Ecto neural progenitor cell (in vitro differentiated cells): ENCODE data around the gene WARS2.

Experiments
- DNase-seq: peaks from one replicate; pipeline ENCODE4 v3.0.0-alpha.2; 2018; ENCODE audit warnings: low spot score

The WARS2 gene

GRCh38 chr1:119026956-119027355 lies 113.5 kb downstream of the WARS2 start:
- DNase-seq, result no peak

DNA sequence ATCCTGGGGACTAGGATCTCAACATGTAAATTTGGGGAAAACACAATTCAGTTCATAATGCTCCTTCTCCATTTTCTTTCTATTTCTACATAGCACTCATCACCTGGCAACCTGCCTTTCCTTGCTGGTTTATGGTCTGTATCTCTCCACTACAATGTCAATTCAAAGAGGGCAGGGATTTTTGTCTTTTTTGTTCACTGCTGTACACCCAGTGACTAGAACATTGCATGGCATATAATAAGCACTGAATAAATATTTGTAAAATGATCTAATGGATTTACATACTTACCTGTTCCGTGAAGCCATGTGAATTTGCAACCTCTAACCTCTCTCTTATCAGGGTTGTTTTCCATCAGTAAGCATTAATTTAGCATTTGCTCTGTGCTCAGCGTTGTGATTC lies 124.9 kb downstream of the WARS2 start:
- DNase-seq, result no peak

- no peak for DNase-seq
Observed at GRCh38 chr1:119012383-119012782, 128.1 kb downstream of the WARS2 start.

DNA sequence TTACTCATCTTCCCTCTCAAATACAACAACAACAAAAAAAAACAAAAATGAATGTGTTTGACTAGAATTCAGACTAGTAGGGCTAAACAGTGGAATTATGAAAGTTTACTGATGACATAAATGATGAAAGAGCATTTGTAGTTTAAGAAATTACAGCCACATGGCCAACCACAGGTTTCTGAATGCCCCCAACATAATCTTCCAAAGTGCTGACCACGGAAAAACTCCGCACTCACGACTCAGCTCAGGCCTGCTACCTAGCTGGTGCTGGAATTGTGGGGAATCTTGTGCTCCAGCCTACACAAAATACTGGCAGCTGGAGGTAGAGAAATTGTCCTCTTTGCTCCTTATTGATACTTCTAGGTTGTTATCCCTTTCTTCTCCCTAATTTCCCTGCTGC lies 128.7 kb downstream of the WARS2 start:
- DNase-seq, result no peak

GRCh38 chr1:119011116-119011515 lies 129.3 kb downstream of the WARS2 start:
- no peak for DNase-seq

GRCh38 chr1:119010201-119010600 lies 130.3 kb downstream of the WARS2 start:
- DNase-seq, result no peak

GRCh38 chr1:119009312-119009655 lies 131.2 kb downstream of the WARS2 start:
- no peak for DNase-seq

DNA sequence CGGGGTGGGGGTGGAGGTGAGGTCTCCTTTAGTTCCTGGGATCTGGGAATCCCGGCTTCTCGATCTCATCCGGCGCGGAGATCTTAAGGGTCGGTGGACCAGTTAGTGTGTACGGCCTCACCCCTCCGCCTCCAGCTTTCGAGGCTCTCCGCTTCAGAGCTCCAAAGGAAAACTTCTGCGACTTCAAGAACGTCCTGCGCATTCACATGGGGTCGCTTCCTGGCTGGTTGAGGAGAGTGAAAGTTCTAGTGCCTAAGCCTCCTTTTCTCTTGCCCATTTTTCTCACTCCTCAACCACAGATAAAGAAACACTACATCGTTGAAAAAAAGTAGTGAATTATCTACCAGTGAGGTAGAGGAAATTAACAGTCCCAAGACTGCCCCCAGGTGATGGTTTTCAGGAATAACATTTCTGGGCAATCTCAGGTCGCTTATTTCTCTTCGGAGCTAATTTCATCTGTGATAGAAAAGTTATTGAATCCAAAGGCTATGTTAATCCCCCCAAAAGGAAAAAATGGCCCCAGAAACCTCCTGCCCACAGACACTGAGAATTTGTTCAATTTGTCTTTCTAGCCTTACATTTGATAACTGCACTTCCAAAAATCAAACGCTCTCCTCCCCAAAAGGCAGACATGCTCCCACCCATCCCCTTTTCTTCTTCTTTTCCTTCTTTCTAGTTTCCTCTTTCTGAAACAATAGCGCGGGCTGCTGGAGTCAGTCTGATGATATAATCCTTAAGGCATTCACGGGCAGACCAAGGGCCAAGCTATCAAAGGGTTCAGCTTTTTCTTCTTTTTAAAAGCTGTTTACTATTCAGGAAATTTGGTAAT lies 131.8 kb downstream of the WARS2 start:
- DNase-seq, result peak; percentile 48

DNA sequence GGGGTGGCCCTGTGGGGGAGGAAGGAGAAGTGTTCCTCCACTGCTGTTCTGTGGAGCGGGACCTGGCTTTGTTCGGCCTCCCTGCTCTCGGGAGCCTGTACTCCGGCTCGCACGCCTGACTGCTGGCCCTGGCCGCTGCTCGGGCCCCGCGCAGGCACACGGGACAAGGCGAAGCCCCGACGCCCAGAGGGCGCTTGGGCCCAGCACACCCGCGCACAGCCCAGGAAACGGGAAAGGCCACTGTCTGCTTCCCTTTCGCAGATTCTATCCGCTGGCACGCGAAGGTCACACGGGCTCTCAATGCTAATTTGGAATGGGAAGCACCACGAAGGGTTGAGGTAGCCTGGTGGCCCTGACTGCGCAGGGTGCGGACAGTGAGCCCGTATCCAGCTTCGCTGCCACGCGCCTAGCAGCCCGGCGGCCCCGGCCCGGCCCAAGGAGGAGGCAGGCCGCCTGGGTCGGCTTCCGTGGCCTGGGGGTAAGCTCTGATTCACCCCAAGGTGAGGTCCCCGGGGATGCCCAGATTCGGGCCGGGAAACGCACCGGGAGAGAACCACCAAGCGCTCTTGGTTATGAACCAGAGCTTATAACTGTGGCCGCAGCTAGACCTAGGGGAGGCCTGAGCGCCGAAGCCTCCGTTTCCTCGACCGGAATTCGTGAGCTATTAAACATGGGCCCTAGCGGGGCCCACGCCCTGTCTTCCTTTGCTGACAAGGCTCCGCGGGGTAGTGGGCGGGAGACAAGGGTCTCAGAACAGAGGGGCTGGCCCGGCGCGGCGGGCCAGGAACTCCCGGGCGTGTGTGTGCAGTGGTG lies 132.6 kb downstream of the WARS2 start:
- peak; percentile 49 for DNase-seq

- DNase-seq, result peak; percentile 42
Observed at GRCh38 chr1:119007339-119007669, 133.1 kb downstream of the WARS2 start.

- peak; percentile 47 for DNase-seq
Observed at GRCh38 chr1:119006406-119007279, 133.8 kb downstream of the WARS2 start.

GRCh38 chr1:119005724-119006405 lies 134.6 kb downstream of the WARS2 start:
- DNase-seq, result peak; percentile 42

GRCh38 chr1:119004781-119005180 lies 135.7 kb downstream of the WARS2 start:
- DNase-seq, result no peak

DNA sequence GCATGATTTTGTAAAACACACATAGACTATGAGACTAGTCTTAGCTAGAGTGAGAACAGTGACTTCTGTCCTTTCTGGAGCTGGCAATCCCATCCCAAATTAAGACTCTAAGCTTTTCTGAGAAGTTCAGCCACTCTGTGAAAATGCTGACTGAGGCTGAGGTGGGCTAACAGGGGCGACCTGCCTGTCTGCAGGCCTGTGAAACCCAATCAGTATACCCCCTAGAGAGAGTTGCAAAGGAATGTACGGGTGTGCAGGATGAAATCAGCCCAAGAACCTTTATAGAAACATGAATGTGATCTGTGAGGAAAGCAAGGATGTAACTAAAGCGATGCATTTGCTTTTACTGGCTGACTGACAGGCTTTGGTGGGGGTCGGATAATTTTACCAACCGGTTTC lies 136.3 kb downstream of the WARS2 start:
- DNase-seq, result no peak

GRCh38 chr1:119003413-119004128 lies 136.9 kb downstream of the WARS2 start:
- no peak for DNase-seq

GRCh38 chr1:119002028-119002686 lies 138.3 kb downstream of the WARS2 start:
- no peak for DNase-seq

- peak; percentile 47 for DNase-seq
Observed at GRCh38 chr1:119001181-119002027, 139.0 kb downstream of the WARS2 start.

DNA sequence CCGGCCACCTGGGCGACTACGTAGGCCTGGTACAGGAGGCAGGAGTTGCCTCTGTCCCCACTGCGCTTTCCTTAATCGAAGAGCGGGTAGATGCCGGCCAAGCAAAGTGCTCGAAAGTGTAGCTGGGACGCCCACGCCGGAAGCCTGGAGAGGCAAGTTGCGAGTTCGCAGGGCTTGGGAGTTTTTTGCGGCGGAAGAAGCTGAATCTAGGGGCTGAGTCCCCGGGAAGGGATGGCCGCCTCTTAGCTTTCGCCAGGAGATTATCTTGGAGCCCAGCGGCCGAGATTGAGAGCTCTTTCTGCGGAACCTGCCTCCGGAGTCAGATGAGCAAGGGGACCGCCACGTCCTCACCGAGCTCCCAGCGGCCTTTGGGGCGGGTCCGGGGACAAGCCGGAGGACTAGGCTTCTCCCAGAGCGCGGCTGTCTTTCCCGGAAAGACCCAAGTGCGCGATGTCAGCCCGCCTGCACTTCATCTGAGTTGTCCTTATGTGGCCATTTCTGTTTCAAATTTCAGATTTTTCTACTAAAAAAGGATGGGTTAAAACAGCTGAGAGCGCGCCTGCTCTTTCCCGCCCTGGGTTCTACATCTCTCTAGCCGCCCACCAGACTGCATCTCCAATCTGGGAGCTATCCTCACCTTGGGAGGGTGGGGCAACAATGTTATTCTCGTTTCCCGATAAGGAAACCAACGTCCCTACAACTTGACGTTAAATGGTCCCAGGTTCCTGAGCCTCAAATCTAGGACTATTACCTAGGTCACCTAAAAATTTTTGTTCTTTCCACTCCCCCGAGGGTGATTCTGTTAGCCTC lies 139.9 kb downstream of the WARS2 start:
- DNase-seq, result peak; percentile 62
